CD4-positive, CD25-positive, alpha-beta regulatory T cell (primary cell): ENCODE measurements around the gene PTPRG. TPM values are rescaled to one million over a fixed set of nuclear protein-coding genes. Genes with fewer than 3 reads are reported as not detected.
"Not testable (repeated sequence)": the region's sequence is repeated elsewhere in the genome, so short reads cannot be mapped to it uniquely, and the experiment has no call there.

Experiments
- ATAC-seq, 2 donors: fragments of 150-1000 bp; cut with Tn5 transposase; one replicate each; pipeline ENCODE4 v1.10.0; 2021; ENCODE audit warnings: low read depth in 2 of 2, moderate number of reproducible peaks in 2 of 2, moderate library complexity in 1 of 2
- DNase-seq, 3 donors: peaks; one replicate each; pipeline versions ENCODE4 v3.0.0 to v3.0.0-alpha.2; 2012 to 2022; ENCODE audit warnings: mixed read lengths in 1 of 3
- H3K27ac ChIP-seq: one replicate; pipeline ENCODE4 v1.7.0; 2013; ENCODE audit warnings: mild to moderate bottlenecking, low read length; ENCODE audit not compliant: insufficient read depth, poor library complexity, severe bottlenecking
- H3K27me3 ChIP-seq: one replicate; pipeline ENCODE4 v1.7.0; 2013; ENCODE audit warnings: low read length; ENCODE audit not compliant: control insufficient read depth, insufficient read depth
- H3K36me3 ChIP-seq: one replicate; pipeline ENCODE4 v1.7.0; 2013; ENCODE audit warnings: mild to moderate bottlenecking, low read length, moderate library complexity; ENCODE audit not compliant: control insufficient read depth, insufficient read depth
- H3K4me1 ChIP-seq: 2 replicates; pipeline ENCODE4 v1.7.0; 2013; ENCODE audit warnings: mild to moderate bottlenecking, low read length; ENCODE audit not compliant: insufficient read depth, control insufficient read depth, poor library complexity, severe bottlenecking
- H3K4me3 ChIP-seq: one replicate; pipeline ENCODE4 v1.7.0; 2013; ENCODE audit warnings: low read depth, mild to moderate bottlenecking, low read length, moderate library complexity
- H3K9me3 ChIP-seq, 2 experiments: 1 replicate in 1 of 2; 2 replicates in 1 of 2; pipeline ENCODE4 v1.7.0; 2013; ENCODE audit warnings: low read length in 2 of 2, mild to moderate bottlenecking in 1 of 2, moderate library complexity in 1 of 2; ENCODE audit not compliant: control insufficient read depth in 2 of 2
- H3K27ac Mint-ChIP-seq, 3 donors: one replicate each; pipeline ENCODE4 v1.8.0; 2020 to 2022; ENCODE audit warnings: mild to moderate bottlenecking in 3 of 3, mixed read lengths in 3 of 3, moderate library complexity in 2 of 3
- H3K27me3 Mint-ChIP-seq: one replicate; pipeline ENCODE4 v1.8.0; 2022; ENCODE audit warnings: mild to moderate bottlenecking, mixed read lengths
- H3K36me3 Mint-ChIP-seq: one replicate; pipeline ENCODE4 v1.8.0; 2020; ENCODE audit warnings: mixed read lengths
- H3K4me1 Mint-ChIP-seq, 4 donors: one replicate each; pipeline ENCODE4 v1.8.0; 2020 to 2022; ENCODE audit warnings: mixed read lengths in 4 of 4, mild to moderate bottlenecking in 1 of 4
- H3K4me3 Mint-ChIP-seq, 4 donors: one replicate each; pipeline ENCODE4 v1.8.0; 2020 to 2022; ENCODE audit warnings: mild to moderate bottlenecking in 4 of 4, mixed read lengths in 4 of 4, moderate library complexity in 3 of 4
- H3K9me3 Mint-ChIP-seq, 7 donors: one replicate each; pipeline ENCODE4 v1.8.0; 2020 to 2022; ENCODE audit warnings: mixed read lengths in 7 of 7, mild to moderate bottlenecking in 3 of 7, moderate library complexity in 2 of 7
- polyA plus RNA-seq, 4 donors: library from polyadenylated mRNA; unstranded; fragments of 300-500 nt; fragmentation: Illumina TruSeq; gene quantifications; one replicate each; pipeline ENCODE4 v1.2.3, GENCODE V29; 2021
- total RNA-seq: library from RNA; stranded (reverse); gene quantifications from one replicate; pipeline ENCODE4 v1.2.3, GENCODE V29; 2022

Gene PTPRG
- total and polyA plus RNA-seq, 5 donors from 2014 or later = not detected

DNA sequence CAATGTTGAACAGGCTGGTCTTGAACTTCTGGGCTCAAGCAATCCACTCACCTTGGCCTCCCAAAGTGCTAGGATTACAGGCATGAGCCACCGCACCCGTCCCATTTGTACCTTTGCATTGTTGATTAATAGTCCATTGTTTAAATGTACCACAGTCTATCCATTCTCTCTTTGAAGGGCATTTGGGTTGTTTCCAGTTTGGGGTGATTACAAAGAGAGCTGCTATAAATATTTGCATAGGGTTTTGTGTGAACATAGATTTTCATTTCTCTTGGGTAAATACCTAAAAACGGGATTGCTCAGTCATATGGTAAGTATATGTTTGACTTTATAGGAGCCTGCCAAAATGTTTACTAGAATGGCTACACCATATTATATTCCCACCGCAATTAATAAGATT is 13.7 kb upstream of the PTPRG start:
- H3K9me3 ChIP-seq = no peaks in the 10 kb centered on the region

DNA sequence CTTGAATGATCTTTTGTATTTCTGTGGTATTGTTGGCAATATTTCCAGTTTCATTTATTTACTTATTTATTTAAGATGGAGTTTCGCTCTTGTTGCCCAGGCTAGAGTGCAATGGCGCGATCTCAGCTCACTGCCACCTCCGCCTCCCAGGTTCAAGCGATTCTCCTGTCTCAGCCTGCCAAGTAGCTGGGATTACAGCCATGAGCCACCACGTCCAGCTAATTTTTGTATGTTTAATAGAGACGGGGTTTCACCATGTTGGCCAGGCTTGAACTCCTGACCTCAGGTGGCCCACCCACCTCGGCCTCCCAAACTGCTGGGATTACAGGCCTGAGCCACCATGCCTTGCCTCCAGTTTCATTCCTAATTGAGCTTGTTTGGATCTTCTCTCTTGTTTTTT is 8.7 kb upstream of the PTPRG start:
- H3K4me1 Mint-ChIP-seq, ATAC-seq, H3K36me3 ChIP-seq, DNase-seq, H3K4me3 Mint-ChIP-seq, H3K4me1 ChIP-seq, H3K9me3 ChIP-seq, H3K27me3 ChIP-seq, H3K9me3 Mint-ChIP-seq, H3K27me3 Mint-ChIP-seq, H3K27ac ChIP-seq, H3K27ac Mint-ChIP-seq, H3K4me3 ChIP-seq, H3K36me3 Mint-ChIP-seq: not testable (repeated sequence)

More for the DNA sequence above, 13.7 kb upstream of the PTPRG start:
- no peaks in the 10 kb centered on the region for H3K4me1 Mint-ChIP-seq
- H3K9me3 Mint-ChIP-seq = peaks cover 0 to 5% (median 1%) of the 10 kb centered on the region in 7 donors
- H3K36me3 ChIP-seq = no peaks in the 10 kb centered on the region
- ATAC-seq = no peak
- DNase-seq = no peak
- H3K27me3 ChIP-seq = no peaks in the 10 kb centered on the region
- H3K27ac ChIP-seq = no peak overlapping the region
- no peaks in the 10 kb centered on the region for H3K27me3 Mint-ChIP-seq
- no peaks in the 10 kb centered on the region for H3K4me1 ChIP-seq
- no peaks in the 10 kb centered on the region for H3K36me3 Mint-ChIP-seq
- no peak overlapping the region for H3K27ac Mint-ChIP-seq
- no peak overlapping the region for H3K4me3 ChIP-seq
- H3K4me3 Mint-ChIP-seq = no peak overlapping the region

- ATAC-seq = no peak
- Mint-ChIP-seq H3K27ac (no peak overlapping the region), H3K4me3 (no peak overlapping the region), H3K27me3 (peaks cover 46% of the 10 kb centered on the region), H3K9me3 (peaks cover 0 to 5% (median 0%) of the 10 kb centered on the region in 7 donors), H3K36me3 (no peaks in the 10 kb centered on the region), H3K4me1 (peaks cover 0 to 7% (median 0%) of the 10 kb centered on the region in 4 donors)
- no peak overlapping the region for H3K4me3 ChIP-seq
- no peak overlapping the region for H3K27ac ChIP-seq
- no peak for DNase-seq
- H3K36me3 ChIP-seq = no peaks in the 10 kb centered on the region
- H3K4me1 ChIP-seq = peaks cover 15% of the 10 kb centered on the region
- no peaks in the 10 kb centered on the region for H3K9me3 ChIP-seq
- H3K27me3 ChIP-seq = peaks cover 3% of the 10 kb centered on the region
Measured at GRCh38 chr3:61559136-61559731, 2.1 kb upstream of the PTPRG start.

- Mint-ChIP-seq H3K4me1 (peaks cover 0 to 7% (median 0%) of the 10 kb centered on the region in 4 donors), H3K9me3 (peaks cover 0 to 5% (median 0%) of the 10 kb centered on the region in 7 donors), H3K27me3 (peaks cover 58% of the 10 kb centered on the region), H3K27ac (no peak overlapping the region), H3K36me3 (no peaks in the 10 kb centered on the region), H3K4me3 (peak overlapping the region in 3 of 4 donors; percentile 26 to 54 (median 43))
- Histone ChIP-seq H3K36me3 (no peaks in the 10 kb centered on the region), H3K4me1 (peaks cover 15% of the 10 kb centered on the region), H3K4me3 (no peak overlapping the region), H3K9me3 (no peaks in the 10 kb centered on the region), H3K27me3 (peaks cover 3% of the 10 kb centered on the region), H3K27ac (no peak overlapping the region)
- no peak for ATAC-seq
- peak in 1 of 3 donors; percentile 70 for DNase-seq
Measured at GRCh38 chr3:61560517-61561373, 626 bp upstream of the PTPRG start.

DNA sequence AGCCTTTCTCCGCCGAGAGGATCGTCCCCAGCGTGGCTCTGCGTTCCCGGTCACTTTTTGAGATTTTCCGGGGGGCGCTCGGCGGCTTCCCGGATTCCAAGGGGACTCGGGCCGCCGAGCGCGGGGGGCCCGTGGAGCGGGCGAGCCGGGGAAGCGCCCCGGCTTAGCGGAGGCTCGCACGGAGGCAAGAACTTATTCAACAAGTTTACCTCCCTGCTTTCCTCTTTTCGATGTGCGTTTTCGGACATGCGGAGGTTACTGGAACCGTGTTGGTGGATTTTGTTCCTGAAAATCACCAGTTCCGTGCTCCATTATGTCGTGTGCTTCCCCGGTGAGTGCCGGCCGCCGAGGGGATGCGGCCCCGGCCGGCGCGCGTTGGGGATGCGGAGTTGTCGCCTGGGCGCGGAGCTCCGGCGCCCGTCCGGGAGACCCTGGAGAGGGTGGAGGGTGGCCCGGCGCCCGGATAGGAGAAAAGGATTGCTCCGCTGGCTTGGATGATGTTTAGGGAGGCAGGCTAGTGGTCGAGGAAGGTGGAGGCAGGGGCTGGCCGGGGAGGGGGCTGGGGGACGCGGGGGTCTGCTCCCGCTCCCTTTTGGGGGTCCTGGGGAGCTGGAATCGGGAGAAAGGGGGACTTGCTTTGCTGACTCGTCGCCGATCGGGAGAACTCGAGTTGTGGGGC is 810 bp downstream of the PTPRG start:
- no peak overlapping the region for H3K4me3 Mint-ChIP-seq
- H3K9me3 Mint-ChIP-seq = peaks cover 0 to 4% (median 0%) of the 10 kb centered on the region in 7 donors
- Histone ChIP-seq H3K9me3 (no peaks in the 10 kb centered on the region), H3K36me3 (no peaks in the 10 kb centered on the region), H3K27me3 (peaks cover 3% of the 10 kb centered on the region), H3K4me1 (peaks cover 15% of the 10 kb centered on the region), H3K27ac (no peak overlapping the region), H3K4me3 (no peak overlapping the region)
- DNase-seq (peak in 1 of 3 donors; percentile 4), ATAC-seq (no peak)
- H3K27ac Mint-ChIP-seq = no peak overlapping the region
- H3K4me1 Mint-ChIP-seq = peaks cover 0 to 7% (median 0%) of the 10 kb centered on the region in 4 donors
- no peaks in the 10 kb centered on the region for H3K36me3 Mint-ChIP-seq
- H3K27me3 Mint-ChIP-seq = peaks cover 65% of the 10 kb centered on the region

DNA sequence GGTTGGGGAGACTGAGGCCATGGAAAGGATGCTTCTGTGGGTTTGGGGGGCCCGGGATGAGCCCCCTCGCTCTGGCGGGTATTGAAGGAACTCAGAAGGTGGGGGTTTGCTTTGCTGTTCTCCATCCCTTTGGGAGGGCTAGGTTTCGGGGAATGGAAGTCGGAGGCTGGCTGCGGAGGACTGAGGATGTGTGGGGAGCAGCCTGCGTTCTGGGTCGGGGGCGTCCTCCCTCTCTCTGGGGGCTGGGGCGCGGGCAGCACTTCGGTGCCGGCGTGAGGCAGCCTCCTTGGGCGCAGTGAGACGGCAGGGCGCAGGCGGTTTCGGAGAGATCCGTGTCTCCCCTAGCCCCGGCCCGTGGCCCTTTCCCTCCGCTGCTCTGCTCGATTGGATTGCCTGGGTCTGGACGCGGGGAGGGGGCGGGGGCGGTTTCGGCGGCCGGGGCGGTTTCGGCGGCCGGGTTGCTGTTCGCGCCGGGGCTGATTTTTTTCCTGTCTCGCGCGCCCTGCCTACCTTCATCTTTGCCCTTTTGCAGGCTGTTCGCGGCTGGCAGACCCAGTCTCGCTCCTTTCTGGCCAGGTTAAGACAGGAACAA is 1.4 kb downstream of the PTPRG start:
- Histone ChIP-seq H3K27me3 (peaks cover 3% of the 10 kb centered on the region), H3K9me3 (no peaks in the 10 kb centered on the region), H3K4me1 (peaks cover 15% of the 10 kb centered on the region), H3K36me3 (no peaks in the 10 kb centered on the region), H3K4me3 (no peak overlapping the region), H3K27ac (no peak overlapping the region)
- Mint-ChIP-seq H3K4me1 (peaks cover 0 to 7% (median 0%) of the 10 kb centered on the region in 4 donors), H3K27ac (no peak overlapping the region), H3K4me3 (peak overlapping the region in 1 of 4 donors; percentile 24), H3K9me3 (peaks cover 0 to 4% (median 0%) of the 10 kb centered on the region in 7 donors), H3K27me3 (peaks cover 65% of the 10 kb centered on the region), H3K36me3 (no peaks in the 10 kb centered on the region)
- ATAC-seq (no peak), DNase-seq (peak in 1 of 3 donors; percentile 11)
